MM.1S (cell line): ENCODE measurements around the gene C16orf54.
"Not testable (repeated sequence)": the region's sequence is repeated elsewhere in the genome, so short reads cannot be mapped to it uniquely, and the experiment has no call there.

Experiments
- DNase-seq: peaks from one replicate; pipeline ENCODE4 v3.0.0-alpha.2; 2015
- H2AFZ ChIP-seq: fragments of 300-600 bp; sonication (generic); 2 replicates; pipeline ENCODE4 v1.6.0; 2016; ENCODE audit warnings: antibody characterized with exemption, low read length
- H3F3A ChIP-seq: fragments of 300-600 bp; sonication (generic); 2 replicates; pipeline ENCODE4 v1.6.1; 2016; ENCODE audit warnings: mild to moderate bottlenecking, antibody characterized with exemption, low read length, moderate library complexity, mixed read lengths; ENCODE audit not compliant: insufficient read depth
- H3K27ac ChIP-seq: fragments of 300-600 bp; sonication (generic); 2 replicates; pipeline ENCODE4 v1.5.1; 2016; ENCODE audit warnings: mild to moderate bottlenecking, low read length
- H3K27me3 ChIP-seq: fragments of 300-600 bp; sonication (generic); replicated peaks from 2 replicates; pipeline ENCODE4 v1.6.0; 2016; ENCODE audit warnings: low read length; ENCODE audit not compliant: insufficient read depth
- H3K36me3 ChIP-seq: fragments of 300-600 bp; sonication (generic); replicated peaks from 2 replicates; pipeline ENCODE4 v1.6.1; 2016; ENCODE audit warnings: mild to moderate bottlenecking, low read length, mixed read lengths; ENCODE audit not compliant: insufficient read depth
- H3K4me1 ChIP-seq: fragments of 300-600 bp; sonication (generic); 2 replicates; pipeline ENCODE4 v1.6.1; 2016; ENCODE audit warnings: low read length, mixed read lengths
- H3K4me2 ChIP-seq: fragments of 300-600 bp; sonication (generic); 2 replicates; pipeline ENCODE4 v1.6.0; 2016; ENCODE audit warnings: low read depth, low read length
- H3K4me3 ChIP-seq: fragments of 300-600 bp; sonication (generic); 2 replicates; pipeline ENCODE4 v1.5.1; 2016; ENCODE audit warnings: low read length, mixed read lengths
- H3K79me2 ChIP-seq: fragments of 300-600 bp; sonication (generic); 2 replicates; pipeline ENCODE4 v1.6.1; 2016; ENCODE audit warnings: mixed run types, low read length, mixed read lengths
- H3K9ac ChIP-seq: fragments of 300-600 bp; sonication (generic); 2 replicates; pipeline ENCODE4 v1.6.1; 2016; ENCODE audit warnings: low read length, mixed read lengths
- H3K9me2 ChIP-seq: fragments of 300-600 bp; sonication (generic); replicated peaks from 2 replicates; pipeline ENCODE4 v1.6.1; 2016; ENCODE audit warnings: mild to moderate bottlenecking, low read length, mixed read lengths; ENCODE audit not compliant: insufficient read depth
- H3K9me3 ChIP-seq: fragments of 300-600 bp; sonication (generic); replicated peaks from 2 replicates; pipeline ENCODE4 v1.6.1; 2016; ENCODE audit warnings: mild to moderate bottlenecking, low read length, mixed read lengths; ENCODE audit not compliant: insufficient read depth
- H4K20me1 ChIP-seq: fragments of 300-600 bp; sonication (generic); 2 replicates; pipeline ENCODE4 v1.6.1; 2016; ENCODE audit warnings: mild to moderate bottlenecking, low read length, moderate library complexity, mixed read lengths; ENCODE audit not compliant: insufficient read depth
- CTCF ChIP-seq: fragments of 300-600 bp; sonication (generic); IDR thresholded peaks from 2 replicates; pipeline ENCODE4 v1.5.1; 2016; ENCODE audit warnings: antibody characterized with exemption, low read length, mixed read lengths
- EZH2 ChIP-seq: fragments of 300-600 bp; sonication (generic); optimal IDR thresholded peaks from 2 replicates; pipeline ENCODE3; 2017; ENCODE audit warnings: low read depth, mild to moderate bottlenecking, antibody characterized with exemption, low read length, mixed read lengths
- EZH2phosphoT487 ChIP-seq: fragments of 300-600 bp; sonication (generic); IDR thresholded peaks from 2 replicates; pipeline ENCODE4 v1.6.1; 2018; ENCODE audit warnings: antibody characterized with exemption, low read length

C16orf54 gene

GRCh38 chr16:29789775-29790182 lies 44.0 kb upstream of the C16orf54 start:
- Histone ChIP-seq H3K36me3 (0 out of 2 replicates have a peak, but pooled peaks cover 3% of the 10 kb centered on the region), H3K4me3 (peak overlapping the region; percentile 82), H3K79me2 (peaks cover 45% of the 10 kb centered on the region), H3F3A (peaks cover 5% of the 10 kb centered on the region), H3K9me3 (no peaks in the 10 kb centered on the region), H3K4me1 (peaks cover 19% of the 10 kb centered on the region), H2AFZ (peak overlapping the region; percentile 98), H3K27ac (peak overlapping the region; percentile 74; the same call in 1 of the 2 replicates), H3K4me2 (peak overlapping the region; percentile 98), H3K27me3 (no peaks in the 10 kb centered on the region), H3K9me2 (no peaks in the 10 kb centered on the region), H3K9ac (peak overlapping the region; percentile 88), H4K20me1 (no peaks in the 10 kb centered on the region)
- TF ChIP-seq EZH2: no peak
- TF ChIP-seq CTCF: no peak
- TF ChIP-seq EZH2phosphoT487: no peak
- no peak for DNase-seq

GRCh38 chr16:29787155-29787554 lies 41.4 kb upstream of the C16orf54 start:
- not testable (repeated sequence) for DNase-seq, H3K9me2 ChIP-seq, H3K9ac ChIP-seq, H3K4me3 ChIP-seq, H4K20me1 ChIP-seq, H3K27me3 ChIP-seq, H3F3A ChIP-seq, H3K36me3 ChIP-seq, H2AFZ ChIP-seq, H3K4me2 ChIP-seq, H3K27ac ChIP-seq, H3K9me3 ChIP-seq
- H3K4me1 ChIP-seq: peaks cover 12% of the 10 kb centered on the region
- peaks cover 19% of the 10 kb centered on the region for H3K79me2 ChIP-seq

- H3F3A ChIP-seq: peaks cover 5% of the 10 kb centered on the region
- no peaks in the 10 kb centered on the region for H3K9me3 ChIP-seq
- peaks cover 4% of the 10 kb centered on the region; the same call in 1 of the 2 replicates for H3K4me1 ChIP-seq
- H2AFZ ChIP-seq: peak overlapping the region; percentile 57
- DNase-seq: peak; percentile 27
- no peaks in the 10 kb centered on the region for H3K36me3 ChIP-seq
- 0 out of 2 replicates have a peak overlapping the region, but pooled peaks have one; percentile 7 for H3K4me3 ChIP-seq
- H3K9ac ChIP-seq: no peak overlapping the region
- peak overlapping the region; percentile 24; the same call in 1 of the 2 replicates for H3K4me2 ChIP-seq
- H3K27ac ChIP-seq: no peak overlapping the region
- no peaks in the 10 kb centered on the region for H4K20me1 ChIP-seq
- H3K9me2 ChIP-seq: no peaks in the 10 kb centered on the region
- no peak for TF ChIP-seq EZH2
- peak; percentile 60 for TF ChIP-seq CTCF
- TF ChIP-seq EZH2phosphoT487: no peak
- H3K79me2 ChIP-seq: 0 out of 2 replicates have a peak, but pooled peaks cover 2% of the 10 kb centered on the region
- H3K27me3 ChIP-seq: no peaks in the 10 kb centered on the region
These were observed 39.2 kb upstream of the C16orf54 start for GRCh38 chr16:29784901-29785500.

- Histone ChIP-seq H3K4me2 (no peak overlapping the region), H2AFZ (no peak overlapping the region), H3K36me3 (no peaks in the 10 kb centered on the region), H3K4me3 (no peak overlapping the region), H3K79me2 (no peaks in the 10 kb centered on the region), H3K9me2 (no peaks in the 10 kb centered on the region), H3F3A (peaks cover 5% of the 10 kb centered on the region), H3K27me3 (no peaks in the 10 kb centered on the region), H4K20me1 (no peaks in the 10 kb centered on the region), H3K9me3 (no peaks in the 10 kb centered on the region), H3K4me1 (no peaks in the 10 kb centered on the region), H3K27ac (no peak overlapping the region), H3K9ac (no peak overlapping the region)
- DNase-seq: peak; percentile 26
- TF ChIP-seq EZH2 (no peak), EZH2phosphoT487 (no peak), CTCF (no peak)
These were observed 38.4 kb upstream of the C16orf54 start for GRCh38 chr16:29784157-29784556.

GRCh38 chr16:29783094-29783953 lies 37.5 kb upstream of the C16orf54 start:
- H3K79me2 ChIP-seq, H3K4me3 ChIP-seq, H3K9me3 ChIP-seq, H3F3A ChIP-seq, H2AFZ ChIP-seq, H3K4me1 ChIP-seq, H3K27me3 ChIP-seq, H3K4me2 ChIP-seq, DNase-seq, H4K20me1 ChIP-seq, H3K36me3 ChIP-seq, H3K9ac ChIP-seq, H3K27ac ChIP-seq, H3K9me2 ChIP-seq: not testable (repeated sequence)
